A549 treated with AZD9567 at 1 μM for 4 hours (cell line): Measurements from ENCODE around the gene UPF2. TPM values are rescaled to one million over a fixed set of nuclear protein-coding genes. Genes with fewer than 3 reads are reported as not detected.

Source experiments
- total RNA-seq: library from RNA; stranded (reverse); fragments of 200-300 nt; extraction: Qiagen RNA extraction; gene quantifications from 5 replicates; pipeline ENCODE4 v1.2.3, GENCODE V29; 2022; ENCODE audit not compliant: insufficient read depth

UPF2 gene
- total RNA-seq, result 12.5 to 13.7 TPM (median 13.3 TPM) in 5 replicates

GRCh38 chr10:12042797-12043651 is at the start of gene UPF2:
TSS of gene UPF2 (minus strand) at chr10:12042809. CDS start at chr10:12035423, 7,386 bp downstream.

GRCh38 chr10:12068449-12069269 is 26.1 kb upstream of the UPF2 start, which contains the start of gene DHTKD1:
TSS of gene DHTKD1 (plus strand) at chr10:12068954. CDS start at chr10:12069034, 80 bp downstream.

Other genes starting within 250 kb of the UPF2 start
- 36.5 to 39.4 TPM (median 37.9 TPM) in 5 replicates for gene PROSER2, start 219.5 kb downstream of the UPF2 start, total RNA-seq
- gene DHTKD1, start 26.1 kb upstream of the UPF2 start, total RNA-seq, result 8.2 to 10.3 TPM (median 9.8 TPM) in 5 replicates
- gene SEC61A2, start 86.9 kb upstream of the UPF2 start, total RNA-seq, result 11.2 to 13.0 TPM (median 12.0 TPM) in 5 replicates
- 130 to 187 TPM (median 136 TPM) in 5 replicates for gene NUDT5, start 153.1 kb upstream of the UPF2 start, total RNA-seq
- gene CDC123, start 153.4 kb upstream of the UPF2 start, total RNA-seq, result 125 to 178 TPM (median 127 TPM) in 5 replicates